ENCODE results near the gene MEI1.

Gene MEI1

GRCh38 chr22:41820447-41820846 is 121.1 kb downstream of the MEI1 start:
- Mint-ChIP-seq H3K27me3 (no peaks in the 10 kb centered on the region), H3K27ac (no peak overlapping the region), H3K36me3 (peaks cover 14% of the 10 kb centered on the region), H3K4me3 (no peak overlapping the region), H3K9me3 (no peaks in the 10 kb centered on the region), H3K4me1 (peaks cover 10% of the 10 kb centered on the region)
- DNase-seq (ENCODE audit: low spot score in 2 of 2) (no peak), ATAC-seq (ENCODE audit: low read depth) (no peak)

- H3K9me3 Mint-ChIP-seq: no peaks in the 10 kb centered on the region
- H3K4me1 Mint-ChIP-seq: peaks cover 10% of the 10 kb centered on the region
- H3K4me3 Mint-ChIP-seq: no peak overlapping the region
- ATAC-seq (ENCODE audit: low read depth) (no peak), DNase-seq (ENCODE audit: low spot score in 2 of 2) (no peak)
- H3K27me3 Mint-ChIP-seq: no peaks in the 10 kb centered on the region
- peak overlapping the region; percentile 85 for H3K27ac Mint-ChIP-seq
- H3K36me3 Mint-ChIP-seq: peaks cover 11% of the 10 kb centered on the region
Measured at GRCh38 chr22:41821471-41822316, 122.4 kb downstream of the MEI1 start.

DNA sequence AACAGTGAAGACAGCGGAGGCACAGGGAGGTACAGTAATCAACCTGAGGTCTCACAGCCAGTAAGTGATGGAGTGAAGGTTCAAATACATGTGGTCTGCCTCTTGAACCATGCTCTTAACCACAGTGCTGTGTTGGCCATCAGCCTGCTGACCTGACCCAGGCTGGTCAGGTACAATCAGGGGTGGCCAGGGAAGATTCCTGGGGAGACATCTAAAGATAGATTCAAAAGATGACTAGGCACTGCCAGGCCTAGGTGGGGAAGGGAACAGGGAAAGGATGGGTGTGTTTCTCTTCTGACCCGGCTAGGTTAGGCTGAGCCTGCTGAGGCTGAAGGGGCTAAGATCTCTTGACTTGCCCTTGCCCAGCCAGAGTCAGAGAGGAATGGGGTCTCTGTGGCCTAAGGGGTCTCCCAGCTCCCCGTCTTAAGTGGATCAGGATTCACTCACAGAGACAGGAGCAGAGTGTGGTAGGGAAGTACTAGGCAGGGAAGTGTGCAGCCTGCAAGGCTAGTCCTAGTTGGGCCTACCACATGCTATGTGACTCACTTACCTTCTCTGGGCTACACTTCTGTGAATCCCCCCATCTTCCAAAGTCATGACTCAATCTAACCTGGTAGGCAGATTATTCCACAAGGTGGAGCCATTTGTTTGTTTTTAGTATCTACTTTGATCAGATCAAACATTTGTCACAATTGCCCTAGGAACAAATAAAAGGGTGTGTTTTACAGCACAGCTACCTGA is 123.2 kb downstream of the MEI1 start:
- H3K36me3 Mint-ChIP-seq: peaks cover 9% of the 10 kb centered on the region
- peak in 1 of 2 donors; percentile 73 for DNase-seq (ENCODE audit: low spot score in 2 of 2)
- H3K4me3 Mint-ChIP-seq: no peak overlapping the region
- no peaks in the 10 kb centered on the region for H3K27me3 Mint-ChIP-seq
- peak; percentile 97 for ATAC-seq (ENCODE audit: low read depth)
- H3K9me3 Mint-ChIP-seq: no peaks in the 10 kb centered on the region
- peaks cover 10% of the 10 kb centered on the region for H3K4me1 Mint-ChIP-seq
- peak overlapping the region; percentile 85 for H3K27ac Mint-ChIP-seq

DNA sequence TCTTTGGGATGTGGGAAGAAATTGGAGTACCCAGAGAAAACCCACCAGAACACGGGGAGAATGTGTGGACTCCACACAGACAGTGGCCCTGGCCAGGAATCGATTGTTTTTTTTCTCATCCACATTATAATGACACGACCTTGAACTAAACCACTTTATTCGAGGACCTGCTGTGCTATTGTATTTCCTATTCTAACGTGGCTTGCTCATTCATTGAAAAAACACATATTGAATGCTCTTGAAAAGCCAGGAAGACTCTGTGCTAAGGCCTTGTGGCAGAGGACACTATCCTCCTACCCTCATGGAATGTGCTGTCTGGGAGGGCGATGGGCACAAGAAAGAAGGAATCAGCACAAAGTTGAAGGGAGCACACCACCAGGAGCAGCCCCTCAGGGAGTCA is 124.5 kb downstream of the MEI1 start:
- H3K27me3 Mint-ChIP-seq: no peaks in the 10 kb centered on the region
- no peaks in the 10 kb centered on the region for H3K9me3 Mint-ChIP-seq
- no peak for ATAC-seq (ENCODE audit: low read depth)
- H3K36me3 Mint-ChIP-seq: peaks cover 7% of the 10 kb centered on the region
- peak overlapping the region; percentile 74 for H3K27ac Mint-ChIP-seq
- peaks cover 10% of the 10 kb centered on the region for H3K4me1 Mint-ChIP-seq
- DNase-seq (ENCODE audit: low spot score in 2 of 2): no peak
- no peak overlapping the region for H3K4me3 Mint-ChIP-seq

DNA sequence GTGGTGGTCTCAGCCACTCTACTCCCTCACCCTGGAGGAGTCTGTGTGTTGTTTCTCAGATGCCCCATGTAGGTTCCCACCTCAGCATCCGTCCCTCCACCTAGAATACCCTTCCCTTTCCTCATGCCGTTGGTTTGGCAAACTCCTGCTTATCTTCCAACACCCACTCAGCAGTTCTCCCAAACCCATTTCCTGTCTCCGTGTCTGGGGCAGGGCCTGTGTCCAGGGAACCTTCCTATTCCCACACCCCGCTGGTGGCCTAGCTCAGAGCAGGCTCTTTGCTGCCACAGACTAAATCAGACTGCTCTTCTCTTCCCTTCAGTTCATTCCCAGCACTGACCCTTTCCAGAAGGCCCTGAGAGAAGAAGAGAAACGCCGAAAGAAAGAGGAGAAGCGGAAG is 126.1 kb downstream of the MEI1 start:
- Mint-ChIP-seq H3K36me3 (peaks cover 7% of the 10 kb centered on the region), H3K4me3 (no peak overlapping the region), H3K27me3 (no peaks in the 10 kb centered on the region), H3K9me3 (no peaks in the 10 kb centered on the region), H3K27ac (peak overlapping the region; percentile 3), H3K4me1 (peaks cover 10% of the 10 kb centered on the region)
- ATAC-seq (ENCODE audit: low read depth): no peak
- no peak for DNase-seq (ENCODE audit: low spot score in 2 of 2)

- no peaks in the 10 kb centered on the region for H3K9me3 Mint-ChIP-seq
- H3K4me1 Mint-ChIP-seq: peaks cover 10% of the 10 kb centered on the region
- H3K27ac Mint-ChIP-seq: no peak overlapping the region
- DNase-seq (ENCODE audit: low spot score in 2 of 2) (no peak), ATAC-seq (ENCODE audit: low read depth) (no peak)
- peaks cover 5% of the 10 kb centered on the region for H3K36me3 Mint-ChIP-seq
- H3K4me3 Mint-ChIP-seq: no peak overlapping the region
- no peaks in the 10 kb centered on the region for H3K27me3 Mint-ChIP-seq
Measured at GRCh38 chr22:41826021-41826420, 126.7 kb downstream of the MEI1 start.

DNA sequence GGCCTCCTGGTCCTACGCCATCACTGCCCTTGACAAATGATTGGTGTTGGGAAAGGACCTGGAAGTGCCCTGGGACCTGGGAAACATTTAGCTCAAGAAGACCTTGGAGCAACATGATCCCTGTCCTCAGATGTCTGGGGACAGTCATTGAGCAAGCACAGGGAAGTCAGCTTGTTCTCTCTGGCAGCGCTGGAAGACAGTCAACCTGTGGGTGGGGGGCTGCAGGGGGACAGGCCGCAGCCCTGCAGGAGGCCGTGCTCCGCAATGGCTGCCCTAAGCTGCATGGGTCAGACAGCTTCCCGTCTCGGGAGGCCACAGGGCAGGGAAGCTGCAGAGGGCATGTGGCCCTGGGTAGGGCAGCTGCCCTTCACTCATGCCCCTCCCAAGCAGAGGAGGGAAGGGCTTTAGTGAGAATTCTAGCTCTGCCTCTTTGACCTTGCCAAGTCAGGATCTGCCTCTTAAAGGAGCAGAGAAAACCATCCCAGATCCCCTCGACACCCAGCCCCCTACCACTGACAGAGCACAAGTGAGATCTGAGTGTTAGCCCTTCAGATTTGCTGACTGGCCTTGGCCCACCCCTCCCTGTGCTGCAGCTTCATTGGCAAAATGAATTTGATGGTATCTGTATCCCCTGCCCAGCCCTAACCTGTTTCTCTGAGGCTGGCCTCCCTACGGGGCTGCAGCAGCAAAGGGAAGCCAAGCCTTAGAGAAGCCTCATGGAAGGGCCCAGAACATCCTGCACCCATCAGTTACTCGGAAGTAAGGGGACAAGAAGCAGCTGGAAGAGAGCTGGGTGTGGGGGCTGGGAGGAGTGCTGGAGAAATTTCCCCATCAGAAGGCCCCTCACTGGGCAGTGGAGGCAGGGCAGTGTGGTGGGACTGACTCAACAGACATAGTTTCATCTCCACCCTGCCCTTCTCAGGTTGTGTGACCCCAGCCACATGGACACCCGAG is 127.4 kb downstream of the MEI1 start:
- no peak for ATAC-seq (ENCODE audit: low read depth)
- H3K9me3 Mint-ChIP-seq: no peaks in the 10 kb centered on the region
- no peaks in the 10 kb centered on the region for H3K27me3 Mint-ChIP-seq
- H3K36me3 Mint-ChIP-seq: peaks cover 5% of the 10 kb centered on the region
- H3K27ac Mint-ChIP-seq: peak overlapping the region; percentile 49
- H3K4me1 Mint-ChIP-seq: peaks cover 12% of the 10 kb centered on the region
- no peak for DNase-seq (ENCODE audit: low spot score in 2 of 2)
- H3K4me3 Mint-ChIP-seq: no peak overlapping the region

DNA sequence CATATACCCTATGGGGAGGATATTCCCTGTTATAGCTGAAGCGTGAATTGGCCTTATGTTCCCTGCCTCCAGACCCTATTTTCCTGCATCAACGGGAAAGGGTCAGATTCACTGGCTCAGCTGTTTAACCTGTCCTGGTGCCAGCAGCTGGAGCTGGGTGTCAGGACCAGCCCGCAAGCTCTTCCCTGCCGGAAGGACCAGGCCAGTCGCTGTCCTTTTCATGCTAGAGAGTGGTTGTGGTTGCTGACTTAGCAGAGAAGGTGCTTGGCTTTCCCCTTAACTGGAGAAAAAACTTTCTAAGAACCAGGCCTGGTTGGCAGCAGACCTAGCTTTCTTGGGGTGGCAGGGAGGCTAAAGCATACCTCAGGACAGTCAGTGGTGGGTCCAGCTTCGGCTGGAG is 128.4 kb downstream of the MEI1 start:
- H3K4me3 Mint-ChIP-seq: no peak overlapping the region
- H3K9me3 Mint-ChIP-seq: no peaks in the 10 kb centered on the region
- peaks cover 5% of the 10 kb centered on the region for H3K36me3 Mint-ChIP-seq
- no peaks in the 10 kb centered on the region for H3K27me3 Mint-ChIP-seq
- H3K4me1 Mint-ChIP-seq: peaks cover 9% of the 10 kb centered on the region
- peak overlapping the region; percentile 99 for H3K27ac Mint-ChIP-seq
- DNase-seq (ENCODE audit: low spot score in 2 of 2) (no peak), ATAC-seq (ENCODE audit: low read depth) (no peak)

DNA sequence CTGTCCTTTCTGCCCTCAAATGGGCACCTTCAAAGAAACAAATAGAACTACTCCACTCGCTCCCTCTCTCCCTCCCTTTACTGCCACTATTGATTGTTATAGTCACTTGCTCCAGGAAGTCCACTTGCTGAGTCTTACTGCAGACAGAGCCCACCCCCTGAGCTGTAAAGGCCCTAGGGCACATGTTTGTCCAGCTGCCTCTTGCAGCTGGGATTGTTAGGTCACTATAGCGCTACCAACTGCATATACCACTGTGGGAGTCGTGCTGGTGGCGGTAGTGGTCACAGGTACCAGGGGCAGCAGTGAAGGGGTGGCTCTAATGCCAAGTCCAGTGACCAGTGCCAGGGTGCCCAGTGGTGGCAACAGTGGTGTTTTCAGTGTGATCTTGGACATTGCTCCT is 129.2 kb downstream of the MEI1 start:
- H3K27me3 Mint-ChIP-seq: no peaks in the 10 kb centered on the region
- H3K9me3 Mint-ChIP-seq: no peaks in the 10 kb centered on the region
- no peak overlapping the region for H3K4me3 Mint-ChIP-seq
- no peak for ATAC-seq (ENCODE audit: low read depth)
- H3K27ac Mint-ChIP-seq: peak overlapping the region; percentile 99
- H3K36me3 Mint-ChIP-seq: peaks cover 3% of the 10 kb centered on the region
- peaks cover 6% of the 10 kb centered on the region for H3K4me1 Mint-ChIP-seq
- DNase-seq (ENCODE audit: low spot score in 2 of 2): no peak

- peak in 1 of 2 donors; percentile 25 for DNase-seq (ENCODE audit: low spot score in 2 of 2)
- Mint-ChIP-seq H3K27ac (peak overlapping the region; percentile 99), H3K4me1 (peaks cover 15% of the 10 kb centered on the region), H3K36me3 (no peaks in the 10 kb centered on the region), H3K4me3 (no peak overlapping the region), H3K27me3 (no peaks in the 10 kb centered on the region), H3K9me3 (no peaks in the 10 kb centered on the region)
- ATAC-seq (ENCODE audit: low read depth): no peak
Measured at GRCh38 chr22:41830174-41830573, 130.9 kb downstream of the MEI1 start.

DNA sequence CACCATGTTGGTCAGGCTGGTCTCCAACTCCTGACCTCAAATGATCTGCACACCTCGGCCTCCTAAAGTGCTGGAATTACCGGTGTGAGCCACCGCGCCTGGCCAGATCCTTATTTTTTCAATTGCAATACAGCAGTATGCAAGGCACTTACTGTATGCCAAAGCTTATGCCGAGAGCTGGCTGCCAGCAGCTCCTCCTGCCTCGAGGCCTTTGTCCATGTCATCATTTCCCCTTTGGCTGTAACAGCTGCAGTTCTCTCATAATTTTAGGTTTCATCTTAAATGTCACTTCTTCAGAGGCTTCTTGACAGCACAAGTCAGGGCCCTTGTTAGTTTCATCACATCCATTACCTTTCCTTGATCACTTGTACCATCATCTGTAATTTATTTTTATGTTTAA is 132.1 kb downstream of the MEI1 start:
- H3K36me3 Mint-ChIP-seq: peaks cover 6% of the 10 kb centered on the region
- ATAC-seq (ENCODE audit: low read depth): no peak
- no peak for DNase-seq (ENCODE audit: low spot score in 2 of 2)
- peak overlapping the region; percentile 99 for H3K27ac Mint-ChIP-seq
- H3K9me3 Mint-ChIP-seq: no peaks in the 10 kb centered on the region
- no peak overlapping the region for H3K4me3 Mint-ChIP-seq
- H3K27me3 Mint-ChIP-seq: no peaks in the 10 kb centered on the region
- H3K4me1 Mint-ChIP-seq: peaks cover 20% of the 10 kb centered on the region

- Mint-ChIP-seq H3K9me3 (no peaks in the 10 kb centered on the region), H3K36me3 (peaks cover 12% of the 10 kb centered on the region), H3K4me3 (peak overlapping the region; percentile 93), H3K4me1 (peaks cover 25% of the 10 kb centered on the region), H3K27me3 (no peaks in the 10 kb centered on the region), H3K27ac (peak overlapping the region; percentile 99)
- ATAC-seq (ENCODE audit: low read depth) (no peak), DNase-seq (ENCODE audit: low spot score in 2 of 2) (no peak)
Measured at GRCh38 chr22:41831828-41832552, 132.7 kb downstream of the MEI1 start.

Data from memory B cell (primary cell).